Bronchial epithelial cell (primary cell): ENCODE measurements around the gene CETP. TPM values are rescaled to one million over a fixed set of nuclear protein-coding genes. Genes with fewer than 3 reads are reported as not detected.

Experiments
- DNase-seq: peaks from one replicate; pipeline ENCODE4 v3.0.0-alpha.2; 2010; ENCODE audit warnings: low read depth
- FAIRE-seq: peaks from 2 replicates; lab custom pipeline; 2011; peaks lifted over from hg19 to GRCh38; lab: Jason Lieb, UNC
- H3K27me3 ChIP-seq: 2 replicates; pipeline ENCODE4 v1.5.1; 2011; ENCODE audit warnings: low read length; ENCODE audit not compliant: control insufficient read depth, insufficient read depth
- H3K36me3 ChIP-seq: 2 replicates; pipeline ENCODE4 v1.5.1; 2011; ENCODE audit warnings: low read length; ENCODE audit not compliant: control insufficient read depth, insufficient read depth
- H3K4me3 ChIP-seq: 2 replicates; pipeline ENCODE4 v1.5.1; 2011; ENCODE audit warnings: mild to moderate bottlenecking, low read depth, low read length, control low read depth
- CTCF ChIP-seq: IDR thresholded peaks from 2 replicates; pipeline ENCODE4 v1.5.1; 2011; ENCODE audit warnings: mild to moderate bottlenecking, moderate library complexity, low read length, control low read depth, inconsistent platforms; ENCODE audit not compliant: insufficient read depth, severe bottlenecking
- total RNA-seq: library from RNA; depleted of rRNA; stranded (reverse); fragments of >200 nt; gene quantifications from 2 replicates; pipeline ENCODE4 v1.2.1, GENCODE V29; 2014

The CETP gene
- total RNA-seq, 1 donor from 2014 or later, result not detected

GRCh38 chr16:56998861-56999260 is 37.1 kb downstream of the CETP start:
- Histone ChIP-seq H3K27me3 (no peaks in the 10 kb centered on the region), H3K36me3 (no peaks in the 10 kb centered on the region), H3K4me3 (no peak overlapping the region)
- no peak for TF ChIP-seq CTCF
- DNase-seq (no peak), FAIRE-seq (no peak)

DNA sequence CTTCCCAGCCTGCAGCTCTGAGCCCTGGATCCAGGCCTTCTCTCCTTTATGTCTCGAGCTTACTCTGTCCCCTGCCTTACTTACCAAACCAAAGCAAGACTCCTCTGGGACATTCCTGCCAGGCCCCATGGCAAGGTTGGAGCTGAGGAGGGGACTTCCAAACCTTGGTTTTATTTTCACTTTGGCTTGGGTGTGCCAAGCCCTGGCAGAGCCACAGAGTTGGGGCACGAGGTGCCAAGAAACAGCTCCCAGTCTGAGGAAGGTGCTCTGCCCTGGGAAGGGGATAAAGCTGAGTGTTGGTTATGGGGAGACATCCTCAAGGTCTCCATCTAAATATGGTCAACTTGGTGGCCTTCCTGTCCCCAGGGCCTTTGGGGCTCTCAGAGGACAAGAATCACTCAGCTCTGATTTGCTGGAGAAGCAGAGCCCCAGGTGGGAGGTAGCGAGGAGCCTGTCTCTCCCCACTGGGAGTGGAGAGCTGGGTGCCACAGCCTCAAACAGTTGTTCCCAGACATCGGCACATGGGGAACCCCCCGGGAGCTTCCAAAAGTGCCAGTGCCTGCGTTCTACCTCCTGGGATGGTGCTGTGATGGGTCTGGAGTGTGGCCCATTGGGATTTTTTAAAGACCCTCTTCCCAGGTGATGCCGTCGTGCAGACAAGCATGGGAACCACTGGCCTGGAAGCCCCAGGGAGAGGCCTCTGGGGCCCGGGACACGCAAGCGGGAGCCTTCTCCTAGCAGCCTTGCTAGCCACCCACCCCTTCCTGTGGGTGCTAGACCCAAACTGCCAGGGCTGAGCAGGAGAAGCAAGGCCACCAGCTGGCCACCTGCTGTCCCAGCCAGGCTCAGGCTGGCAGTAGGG is 37.9 kb downstream of the CETP start:
- Histone ChIP-seq H3K36me3 (no peaks in the 10 kb centered on the region), H3K27me3 (no peaks in the 10 kb centered on the region), H3K4me3 (no peak overlapping the region)
- TF ChIP-seq CTCF, result no peak
- no peak for FAIRE-seq
- DNase-seq, result no peak

- FAIRE-seq, result peak; percentile 85
- no peak overlapping the region for H3K4me3 ChIP-seq
- no peak for TF ChIP-seq CTCF
- no peaks in the 10 kb centered on the region for H3K36me3 ChIP-seq
- H3K27me3 ChIP-seq, result no peaks in the 10 kb centered on the region
- peak; percentile 98 for DNase-seq
These were observed 38.7 kb downstream of the CETP start for GRCh38 chr16:57000271-57001025.

DNA sequence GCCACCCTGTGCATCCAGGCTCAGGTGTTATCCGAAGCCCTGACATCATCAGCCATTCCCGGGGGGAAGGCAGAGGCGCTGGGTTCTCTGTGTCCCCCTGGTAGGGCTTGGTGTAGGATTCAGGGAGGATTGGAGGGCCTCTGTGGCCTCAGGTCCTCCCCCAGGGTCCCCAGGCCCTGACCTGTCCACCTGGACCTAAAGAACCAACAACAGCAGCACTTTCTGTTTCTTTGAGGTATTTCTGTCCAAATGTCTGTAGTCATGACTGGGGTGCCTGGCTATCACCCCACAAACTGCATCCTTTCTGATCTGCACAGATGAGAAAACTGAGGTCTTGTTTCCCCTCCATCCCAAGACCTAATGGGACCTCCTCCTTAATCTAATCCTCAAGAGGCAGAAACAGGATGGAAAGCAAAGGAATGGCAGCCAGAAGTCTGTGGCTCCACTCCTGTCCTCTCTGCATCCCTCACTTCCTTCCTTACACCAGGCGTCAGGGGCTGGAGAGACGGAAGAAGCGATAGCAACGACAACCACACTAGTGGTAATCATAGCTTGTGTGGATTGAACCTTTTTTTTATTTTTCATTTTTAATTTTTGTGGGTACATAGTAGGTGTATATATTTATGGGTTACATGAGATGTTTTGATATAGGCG is 39.4 kb downstream of the CETP start:
- DNase-seq, result no peak

More for the DNA sequence above, 39.4 kb downstream of the CETP start:
- no peak for TF ChIP-seq CTCF
- no peak for FAIRE-seq
- H3K27me3 ChIP-seq, result no peaks in the 10 kb centered on the region
- H3K36me3 ChIP-seq, result no peaks in the 10 kb centered on the region
- no peak overlapping the region for H3K4me3 ChIP-seq
